Tongue (tissue), 2 donors: ENCODE data around the gene MCOLN1. TPM values are rescaled to one million over a fixed set of nuclear protein-coding genes. Genes with fewer than 3 reads are reported as not detected.
A peak's percentile ranks its signal among the peaks of the same experiment; 100 is the strongest.
"Not testable (repeated sequence)": the region's sequence is repeated elsewhere in the genome, so short reads cannot be mapped to it uniquely, and the experiment has no call there.

ENCODE experiments used
- DNase-seq: peaks from one replicate; pipeline ENCODE4 v3.0.0-alpha.2; 2015
- total RNA-seq: library from RNA; depleted of rRNA; stranded (reverse); fragments of >200 nt; gene quantifications from one replicate; pipeline ENCODE4 v1.2.3, GENCODE V29; 2014

Gene MCOLN1
- total RNA-seq, 1 donor from 2014 or later = 4.2 TPM

- DNase-seq = no peak
Measured at GRCh38 chr19:7526059-7526929, 3.9 kb downstream of the MCOLN1 start.

- DNase-seq = no peak
Measured at GRCh38 chr19:7527516-7528191, 5.2 kb downstream of the MCOLN1 start.

GRCh38 chr19:7528192-7528519 lies 5.7 kb downstream of the MCOLN1 start:
- DNase-seq = no peak

- DNase-seq = no peak
Measured at GRCh38 chr19:7528522-7529245, 6.3 kb downstream of the MCOLN1 start.

- DNase-seq = no peak
Measured at GRCh38 chr19:7529246-7529600, 6.8 kb downstream of the MCOLN1 start.

- DNase-seq = no peak
Measured at GRCh38 chr19:7529610-7530490, 7.4 kb downstream of the MCOLN1 start.

- peak; percentile 75 for DNase-seq
Measured at GRCh38 chr19:7533281-7533885, 11.0 kb downstream of the MCOLN1 start.

- DNase-seq = peak; percentile 96
Measured at GRCh38 chr19:7533925-7534480, 11.6 kb downstream of the MCOLN1 start.

GRCh38 chr19:7534531-7535046 lies 12.2 kb downstream of the MCOLN1 start:
- peak; percentile 83 for DNase-seq

GRCh38 chr19:7535047-7535997 lies 12.9 kb downstream of the MCOLN1 start, which contains the start of gene PNPLA6:
Gene PNPLA6, plus strand, starts transcription at chr19:7535717. Its CDS starts 72 bp downstream, at chr19:7535789.
- DNase-seq = peak; percentile 98

GRCh38 chr19:7535998-7536695 lies 13.7 kb downstream of the MCOLN1 start:
- no peak for DNase-seq

GRCh38 chr19:7538990-7539389 lies 16.6 kb downstream of the MCOLN1 start:
- not testable (repeated sequence) for DNase-seq

GRCh38 chr19:7539827-7540425 lies 17.5 kb downstream of the MCOLN1 start:
- no peak for DNase-seq

GRCh38 chr19:7540761-7541474 lies 18.5 kb downstream of the MCOLN1 start:
- no peak for DNase-seq

- no peak for DNase-seq
Measured at GRCh38 chr19:7541475-7541824, 19.0 kb downstream of the MCOLN1 start.

- no peak for DNase-seq
Measured at GRCh38 chr19:7541828-7542443, 19.5 kb downstream of the MCOLN1 start.

- DNase-seq = no peak
Measured at GRCh38 chr19:7542556-7543348, 20.3 kb downstream of the MCOLN1 start.
